Measurements from ENCODE around the gene TMEM132D.

GRCh38 chr12:129938089-129938488 lies 34.3 kb upstream of the TMEM132D start:
- no peak for TF ChIP-seq POLR2AphosphoS5 (IDR thresholded peaks at IDR 0.05; ENCODE audit: insufficient read depth in 1 of 2, low read depth in 1 of 2)
- TF ChIP-seq CTCF (IDR thresholded peaks at IDR 0.05): no peak

Data from vagina (tissue), 2 donors.